Glomerular endothelial cell (primary cell): ENCODE measurements around the gene LRBA. TPM values are rescaled to one million over a fixed set of nuclear protein-coding genes. Genes with fewer than 3 reads are reported as not detected.
A peak's percentile ranks its signal among the peaks of the same experiment; 100 is the strongest.
"Not testable (repeated sequence)": the region's sequence is repeated elsewhere in the genome, so short reads cannot be mapped to it uniquely, and the experiment has no call there.

Experiments
- DNase-seq: peaks from one replicate; pipeline ENCODE4 v3.0.0-alpha.2; 2011; ENCODE audit warnings: low read depth, low spot score; ENCODE audit errors: extremely low read depth
- total RNA-seq: library from RNA; depleted of rRNA; stranded (reverse); fragments of >200 nt; gene quantifications from 2 replicates; pipeline ENCODE4 v1.2.3, GENCODE V29; 2015

The LRBA gene
- total RNA-seq, 1 donor from 2014 or later, result 23.7 TPM

DNA sequence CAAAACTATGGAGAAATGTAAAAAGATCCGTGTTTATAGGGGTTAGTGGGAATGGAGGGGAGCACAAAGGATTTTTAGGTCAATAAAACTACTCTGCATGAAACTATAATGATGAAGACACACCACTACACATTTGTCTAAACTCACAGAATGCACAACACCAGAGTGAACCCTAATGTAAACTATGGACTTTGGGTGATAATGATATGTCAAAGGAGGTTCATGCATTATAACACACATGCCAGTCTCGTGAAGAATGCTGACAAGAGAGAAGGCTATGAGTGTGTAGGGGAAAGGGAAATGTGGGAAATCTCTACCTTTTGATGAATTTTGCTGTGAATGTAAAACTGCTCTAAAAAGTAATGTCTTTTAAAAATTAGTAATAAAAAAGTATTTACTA is 249.9 kb downstream of the LRBA start:
- no peak for DNase-seq

DNA sequence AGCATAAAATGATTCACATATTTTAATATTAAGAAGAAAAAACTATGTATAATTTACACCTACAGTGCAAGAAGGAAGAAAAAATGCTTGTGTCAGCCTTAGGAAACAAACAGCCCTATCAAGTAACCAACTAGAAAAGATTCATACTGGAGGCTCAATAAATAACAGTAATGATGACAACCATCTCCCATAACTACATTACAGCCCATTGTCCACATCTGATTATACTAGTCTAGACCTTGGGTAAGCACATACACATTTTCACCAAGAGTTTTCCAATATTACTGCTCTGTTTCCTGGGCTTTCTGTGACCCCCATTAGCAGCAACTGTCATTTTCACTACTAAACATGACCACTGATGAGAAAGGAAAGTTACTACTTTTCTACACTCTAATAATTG is 263.4 kb downstream of the LRBA start:
- no peak for DNase-seq

DNA sequence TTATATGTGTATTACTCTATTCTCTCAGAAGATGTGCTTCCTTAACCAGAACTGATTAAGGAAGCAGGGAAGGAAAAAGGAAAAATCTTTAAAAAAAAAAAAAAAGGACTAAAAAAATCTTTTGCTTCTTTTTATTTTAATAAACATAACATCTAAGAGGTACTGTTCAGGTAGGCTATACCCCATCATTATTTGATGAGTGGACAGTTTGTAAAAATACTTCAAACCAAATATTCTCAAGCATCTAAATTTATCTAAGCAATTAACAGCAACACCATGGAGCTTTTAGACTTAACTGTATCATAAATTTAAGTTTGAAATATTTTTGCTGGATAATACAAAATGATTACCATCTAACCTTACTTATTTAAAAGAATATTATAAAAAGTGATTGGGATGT is 264.3 kb downstream of the LRBA start:
- DNase-seq, result no peak

DNA sequence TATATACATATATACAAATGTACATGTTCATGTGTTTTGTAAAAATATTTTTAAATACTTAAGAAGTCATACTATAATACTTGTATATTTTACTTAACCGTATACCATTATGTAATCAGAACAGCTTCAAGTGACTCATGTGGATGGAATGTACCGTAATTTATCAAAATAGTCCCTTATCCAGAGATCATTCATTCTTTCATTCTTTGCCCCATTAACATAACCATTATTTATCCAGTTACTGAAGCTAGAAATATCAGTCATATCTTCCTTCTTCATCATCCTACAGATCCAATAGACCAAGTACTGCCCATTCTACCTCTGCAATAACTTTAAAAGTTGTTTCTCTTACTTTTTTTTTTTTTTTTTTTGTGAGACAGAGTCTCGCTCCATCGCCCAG is 268.9 kb downstream of the LRBA start:
- DNase-seq, result peak; percentile 31

DNA sequence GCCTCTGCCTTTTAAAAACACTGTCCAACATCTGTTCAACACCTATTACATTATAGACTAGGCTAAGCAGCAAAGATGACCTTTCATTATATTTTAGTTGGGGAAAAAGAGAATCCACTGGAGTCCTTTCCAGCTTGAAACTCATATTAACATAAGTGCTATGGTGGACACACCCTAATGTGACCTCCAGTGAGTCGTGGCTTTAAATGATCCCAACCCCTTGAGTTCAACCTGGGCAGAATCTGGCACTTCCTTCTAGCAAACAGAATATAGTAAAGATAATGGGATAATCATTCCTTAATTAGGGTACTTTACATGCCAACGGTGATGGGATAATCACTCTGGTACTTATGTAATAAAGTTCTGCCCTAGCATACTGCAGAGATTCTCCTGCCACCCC is 270.5 kb downstream of the LRBA start:
- DNase-seq, result no peak

DNA sequence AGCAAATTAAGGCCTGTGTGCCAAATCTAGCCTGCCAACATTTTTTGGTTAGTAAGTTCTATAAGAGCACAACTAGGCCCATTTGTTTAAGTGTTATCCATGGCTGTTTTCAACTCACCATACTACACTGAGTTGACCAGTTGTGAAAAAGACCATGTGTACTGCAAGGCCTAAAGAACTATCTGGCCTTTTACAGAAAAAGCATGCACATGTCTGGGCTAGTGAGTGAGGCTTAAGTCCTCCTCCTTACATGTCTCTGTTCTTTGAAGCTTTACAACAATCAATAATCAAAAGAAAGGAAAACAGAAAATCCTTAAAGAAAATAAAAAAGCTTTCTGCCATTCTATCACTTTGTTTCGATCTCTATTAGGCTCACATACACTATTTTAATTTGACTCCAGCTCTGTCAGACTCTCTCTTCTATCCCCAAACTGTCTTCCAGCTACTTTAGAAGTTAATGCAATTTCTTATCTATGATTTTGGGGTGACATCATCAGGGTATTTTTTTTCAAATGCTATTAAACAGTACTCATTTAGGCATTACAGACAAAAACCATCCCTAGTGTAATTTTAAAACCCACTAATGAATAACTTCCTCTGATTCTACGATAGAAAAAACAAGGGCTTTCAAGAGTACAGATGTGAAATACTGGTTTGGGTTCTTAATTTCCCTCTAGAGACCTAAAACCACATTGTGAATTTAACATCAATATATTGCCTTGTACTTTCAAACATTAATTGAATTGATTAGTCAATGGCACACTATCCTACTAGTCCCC is 271.3 kb downstream of the LRBA start:
- no peak for DNase-seq

DNA sequence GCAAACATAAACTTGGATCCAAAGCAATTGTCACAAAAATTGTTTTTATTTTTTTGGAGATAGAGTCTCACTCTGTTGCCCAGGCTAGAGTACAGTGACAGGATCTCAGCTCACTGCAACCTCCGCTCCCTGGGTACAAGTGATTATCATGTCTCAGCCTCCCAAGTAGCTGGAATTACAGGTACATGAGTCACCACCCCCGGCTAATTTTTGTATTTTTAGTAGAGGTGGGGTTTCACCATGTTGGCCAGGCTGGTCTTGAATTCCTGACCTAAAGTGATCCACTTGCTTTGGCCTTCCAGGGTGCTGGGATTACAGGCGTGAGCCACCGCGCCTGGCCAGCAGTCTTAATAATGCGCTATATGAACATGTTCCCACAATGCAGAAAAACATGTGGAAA is 272.2 kb downstream of the LRBA start:
- DNase-seq, result not testable (repeated sequence)

DNA sequence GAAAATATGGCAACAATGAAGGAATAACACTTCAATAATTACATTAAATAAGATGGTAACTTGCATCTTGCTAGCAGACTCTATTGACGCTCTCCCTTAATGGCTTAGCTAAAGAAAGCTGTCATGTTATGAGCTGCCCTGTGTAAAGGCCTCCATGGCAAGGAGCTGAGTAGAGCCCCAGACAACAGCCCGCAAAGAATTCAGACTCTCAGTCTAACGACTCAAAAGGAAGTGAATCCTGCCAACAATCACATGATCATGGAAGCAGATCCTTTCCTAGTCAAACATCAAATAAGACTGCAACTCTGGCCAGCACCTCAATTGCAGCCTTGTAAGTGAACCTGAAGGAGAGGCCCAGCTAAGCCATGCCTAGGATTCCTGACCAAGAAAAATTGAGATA is 275.5 kb downstream of the LRBA start:
- DNase-seq, result no peak

DNA sequence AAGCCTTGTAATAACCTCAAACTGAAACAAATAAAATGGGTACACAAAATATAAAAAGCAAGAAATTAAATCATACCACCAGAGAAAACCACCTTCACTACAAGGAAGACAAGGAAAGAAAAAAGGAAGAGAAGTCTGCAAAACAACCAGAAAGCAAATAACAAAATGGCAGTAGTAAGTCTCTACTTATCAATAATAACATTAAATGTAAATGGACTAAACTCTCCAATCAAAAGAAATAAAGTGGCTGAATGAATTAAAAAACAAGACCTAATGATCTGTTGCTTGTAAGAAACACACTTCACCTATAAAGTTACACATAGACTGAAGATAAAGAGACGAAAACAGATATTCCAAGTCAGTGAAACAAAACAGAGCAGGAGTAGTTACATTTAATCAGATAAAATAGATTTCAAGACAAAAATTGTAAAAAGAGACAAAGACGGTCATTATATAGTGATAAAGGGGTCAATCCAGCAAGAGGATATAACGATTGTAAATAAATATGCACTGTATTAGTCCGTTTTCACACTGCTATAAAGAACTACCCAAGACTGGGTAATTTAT is 289.0 kb downstream of the LRBA start:
- DNase-seq, result no peak

DNA sequence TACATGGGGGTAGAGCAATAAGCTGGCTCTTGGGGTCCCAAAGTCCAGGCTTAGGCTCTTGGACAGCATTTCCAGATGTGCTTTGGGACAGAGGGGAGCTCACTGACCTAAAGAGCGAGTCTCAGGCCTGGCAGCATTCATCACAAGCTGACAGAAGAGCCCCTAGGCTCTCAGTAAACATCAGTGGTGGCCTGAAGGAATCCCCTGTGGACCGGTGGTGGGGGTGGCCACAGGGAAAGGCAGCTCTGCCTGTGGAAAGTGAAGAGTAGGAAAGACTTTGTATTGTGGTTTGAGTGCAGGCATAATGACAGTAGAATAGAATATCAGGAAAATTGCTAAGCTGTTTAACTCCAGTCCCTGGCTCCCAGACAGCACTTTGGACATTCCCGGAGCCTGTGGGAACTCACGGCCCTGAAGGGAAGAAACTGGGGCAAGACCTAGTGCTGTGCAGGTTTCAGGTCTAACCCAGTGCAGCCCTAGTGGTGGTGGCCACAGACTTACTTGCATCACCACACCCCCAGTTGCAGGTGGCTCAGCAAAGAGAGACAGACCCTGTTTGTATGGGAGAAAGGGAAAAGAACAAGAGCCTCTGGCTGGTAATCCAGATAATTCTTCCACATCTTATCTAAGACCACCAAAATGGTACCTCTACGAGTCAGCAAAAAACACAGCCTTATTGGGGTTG is 291.2 kb downstream of the LRBA start:
- DNase-seq, result no peak

DNA sequence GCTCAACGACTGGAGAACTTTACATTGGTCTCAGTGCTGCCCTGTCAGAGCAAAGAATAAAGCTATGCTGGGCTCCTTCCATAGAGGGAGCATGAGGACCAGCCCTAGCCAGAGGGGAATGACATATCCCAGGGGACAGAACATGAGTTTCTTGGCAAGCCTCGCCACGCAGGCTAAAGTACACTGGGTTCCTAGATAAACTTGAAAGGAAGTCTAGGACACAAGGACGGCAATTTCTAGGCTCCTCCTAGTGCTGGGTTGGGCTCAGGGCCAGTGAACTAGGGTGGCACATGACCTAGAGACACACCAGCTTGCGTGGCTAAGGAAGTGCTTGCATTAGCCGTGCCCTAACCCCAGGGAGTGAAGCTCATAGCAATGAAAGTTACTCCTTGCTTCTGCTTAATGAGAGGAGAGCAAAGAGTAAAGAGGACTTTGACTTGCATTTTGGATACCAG is 292.1 kb downstream of the LRBA start:
- no peak for DNase-seq

DNA sequence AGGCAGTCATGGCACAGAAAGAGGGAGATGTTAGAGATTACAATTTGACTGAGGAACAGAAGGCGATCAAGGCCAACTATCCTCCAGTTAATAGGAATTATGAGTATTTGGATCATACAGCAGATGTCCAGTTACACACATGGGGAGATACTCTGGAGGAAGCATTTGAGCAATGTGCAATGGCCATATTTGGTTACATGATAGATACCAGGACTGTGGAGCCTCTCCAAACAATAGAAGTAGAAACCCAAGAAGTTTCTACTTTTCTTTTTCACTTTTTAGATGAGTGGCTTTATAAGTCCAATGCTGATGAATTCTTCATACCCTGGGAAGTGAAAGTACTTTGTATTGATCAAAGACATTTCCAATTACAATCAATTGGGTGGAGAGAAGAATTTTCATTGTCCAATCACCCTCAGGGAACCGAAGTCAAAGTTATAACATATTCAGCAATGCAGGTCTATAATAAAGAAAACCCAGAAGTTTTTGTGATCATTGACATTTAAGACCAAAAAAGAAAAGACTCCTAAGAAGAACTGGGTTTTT is 294.0 kb downstream of the LRBA start:
- DNase-seq, result no peak

DNA sequence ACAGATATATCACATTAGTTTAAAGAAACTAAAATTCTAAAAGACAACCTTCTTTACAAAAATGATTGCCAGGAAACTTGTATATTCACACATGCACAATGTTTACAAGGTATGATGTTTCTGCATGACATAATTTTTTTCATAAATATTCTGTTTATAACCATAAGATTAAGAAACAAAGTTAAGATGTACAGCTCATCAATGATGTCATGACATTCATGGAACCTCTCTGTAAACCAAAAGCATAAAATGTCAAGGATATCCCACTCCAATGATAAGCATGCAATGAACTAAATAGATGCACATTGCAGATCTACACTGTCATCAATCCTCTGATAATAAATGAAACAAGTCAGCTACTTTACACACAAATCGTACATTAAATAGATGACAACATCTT is 297.1 kb downstream of the LRBA start:
- no peak for DNase-seq

DNA sequence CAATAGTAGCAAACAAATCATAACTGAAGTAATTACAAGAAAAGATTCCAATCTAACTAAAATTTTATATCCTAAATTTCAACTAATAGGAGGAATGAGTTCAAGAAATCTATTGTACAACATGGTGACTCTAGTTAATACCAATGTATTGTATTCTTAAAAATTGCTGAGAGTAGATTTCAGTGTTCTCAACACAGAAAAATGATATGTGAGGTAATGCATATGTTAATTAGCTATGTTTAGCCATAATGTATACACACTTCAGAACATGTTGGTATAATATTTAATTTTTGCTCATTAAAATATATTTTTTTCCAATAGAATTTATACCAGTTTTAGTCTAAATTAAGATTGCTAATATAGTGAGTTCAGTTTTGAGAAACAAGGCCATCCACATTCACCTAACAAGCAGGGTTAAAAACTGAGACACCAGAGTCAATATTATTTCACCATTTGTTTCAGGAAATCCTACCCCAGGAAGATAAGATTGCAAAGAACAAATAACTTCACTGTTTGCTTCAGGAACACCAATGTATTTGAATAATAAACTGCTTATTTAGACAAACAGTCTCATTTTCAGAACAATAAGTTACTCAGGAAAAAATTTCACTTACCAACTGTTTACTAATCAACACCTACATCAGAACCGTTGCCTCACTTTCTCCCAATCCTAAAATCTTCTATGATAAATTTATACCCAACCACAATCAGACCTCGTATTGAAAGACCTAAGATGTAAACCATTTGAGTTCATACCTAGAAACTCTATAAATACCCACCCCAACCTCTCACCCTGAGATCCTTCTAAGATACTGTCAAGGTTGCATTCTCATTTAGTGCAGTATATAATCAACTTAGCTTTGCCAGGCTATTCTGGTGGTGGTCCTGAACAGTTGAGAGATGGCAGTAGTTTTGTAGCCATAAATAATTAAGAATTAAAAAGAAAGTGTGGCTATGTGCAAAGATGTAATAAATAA is 300.3 kb downstream of the LRBA start:
- no peak for DNase-seq

DNA sequence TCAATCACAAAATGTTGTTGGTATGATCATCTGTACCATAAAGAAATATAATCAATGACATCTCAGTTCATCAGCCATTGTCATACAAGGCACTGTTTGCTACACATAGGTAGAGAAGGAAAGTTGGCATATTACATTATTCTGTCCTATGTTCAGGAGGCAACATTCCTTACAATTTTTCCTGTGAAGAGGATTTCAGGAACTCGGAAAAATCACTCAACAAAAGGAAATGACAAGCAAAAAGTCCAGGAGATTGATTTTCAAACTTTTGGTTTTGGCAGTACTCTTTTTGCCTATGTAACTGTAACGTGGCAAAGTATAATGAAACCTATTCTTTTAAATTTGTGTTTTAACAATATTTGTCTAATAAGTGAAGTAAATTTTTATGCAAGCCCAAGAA is 301.8 kb downstream of the LRBA start:
- no peak for DNase-seq

DNA sequence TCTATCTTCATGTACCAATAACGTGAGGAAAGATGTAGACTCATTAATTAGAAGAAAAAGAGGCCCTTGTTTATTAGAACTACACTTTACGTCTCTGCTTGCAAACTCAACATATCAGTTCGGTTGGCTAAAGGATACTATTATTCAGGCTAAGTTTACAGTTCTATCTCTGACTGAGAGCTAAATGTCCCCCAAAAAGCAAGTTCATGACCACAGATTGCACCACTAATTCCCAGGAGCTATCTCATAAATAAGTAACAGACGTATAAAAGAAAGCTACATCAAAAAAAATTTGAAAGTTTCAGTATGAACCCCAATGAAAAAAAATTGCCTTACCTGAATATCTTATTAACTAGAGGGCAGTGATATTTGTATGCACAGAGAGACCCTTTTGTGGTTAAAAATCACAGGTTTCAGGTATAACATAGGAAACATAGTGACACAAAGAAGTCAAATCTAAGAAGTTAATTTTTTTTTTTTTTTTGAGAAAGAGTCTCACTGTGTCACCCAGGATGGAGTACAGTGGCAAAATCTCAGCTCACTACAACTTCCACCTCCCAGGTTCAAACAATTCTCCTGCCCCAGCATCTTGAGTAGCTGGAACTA is 304.2 kb downstream of the LRBA start:
- DNase-seq, result no peak

DNA sequence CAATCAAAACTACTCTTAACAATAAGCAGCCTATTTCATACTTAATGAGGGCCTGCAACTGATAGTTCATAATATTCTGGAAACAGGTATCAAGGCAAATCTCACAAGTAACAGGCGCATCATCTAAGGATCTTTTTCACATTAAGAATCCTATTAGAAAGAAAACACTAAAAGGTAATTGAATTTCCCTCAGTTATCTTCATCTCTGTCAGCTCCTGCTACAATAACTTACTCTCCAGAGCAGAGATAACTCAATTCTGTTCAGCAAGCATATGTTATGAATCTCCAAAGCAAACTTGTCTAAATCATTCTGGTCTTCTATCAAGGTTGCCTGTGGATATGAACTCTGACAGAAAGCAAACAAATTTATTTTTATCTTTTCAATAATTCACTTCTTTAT is 307.1 kb downstream of the LRBA start:
- DNase-seq, result no peak

DNA sequence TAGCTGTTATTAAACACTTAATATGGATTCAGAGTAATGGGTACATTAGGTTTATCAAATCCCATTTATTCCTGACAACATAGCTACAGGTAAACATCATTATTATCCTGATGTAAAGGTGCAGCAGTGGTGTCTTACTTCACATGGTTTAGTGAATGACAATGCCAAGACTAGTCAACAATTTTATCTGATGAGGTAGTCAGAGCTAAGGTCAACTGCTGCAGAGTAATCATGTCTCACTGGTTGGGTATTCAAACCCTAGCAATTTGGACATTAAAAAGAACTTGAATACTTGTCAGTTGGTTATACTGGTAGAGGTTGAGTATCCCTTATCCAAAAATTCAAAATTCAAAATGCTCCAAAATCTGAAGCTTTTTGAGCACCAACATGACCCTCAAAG is 315.5 kb downstream of the LRBA start:
- no peak for DNase-seq

DNA sequence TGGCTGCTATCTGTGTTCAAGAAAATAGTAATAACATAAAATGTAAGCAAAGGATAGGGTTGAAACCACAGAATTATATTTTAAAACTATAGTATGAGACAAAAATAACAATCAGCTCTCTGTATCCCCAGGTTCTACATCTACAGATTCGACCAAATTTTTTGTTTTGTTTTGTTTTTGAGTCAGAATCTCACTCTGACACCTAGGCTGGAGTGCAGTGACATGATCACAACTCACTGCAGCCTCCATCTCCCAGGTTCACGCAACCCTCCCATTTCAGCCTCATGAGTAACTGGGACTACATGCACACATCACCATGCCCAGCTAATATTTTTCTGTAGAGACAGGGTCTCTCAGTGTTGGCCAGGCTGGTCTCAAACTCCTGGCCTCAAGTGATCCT is 319.9 kb downstream of the LRBA start:
- no peak for DNase-seq

DNA sequence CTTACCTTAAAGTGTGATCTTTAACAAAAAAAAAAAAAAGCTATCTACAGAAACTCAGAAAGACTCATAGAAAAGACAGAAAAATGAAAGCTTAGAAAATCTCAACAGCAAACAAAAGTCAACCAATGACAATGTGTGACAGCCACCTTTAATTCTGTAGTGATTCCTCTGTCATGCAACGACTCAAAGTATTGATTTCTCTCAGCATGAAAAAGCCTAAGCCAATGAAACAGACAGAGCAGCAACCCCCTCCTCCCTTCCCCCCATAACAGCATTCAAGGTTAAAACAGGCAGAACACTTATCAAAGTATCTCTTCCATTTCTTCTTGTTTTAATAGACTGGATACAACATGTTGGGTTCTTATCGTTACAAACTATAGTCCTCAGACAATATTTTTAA is 320.6 kb downstream of the LRBA start:
- DNase-seq, result no peak
